ENCODE measurements around the gene UBE2G1. TPM values are rescaled to one million over a fixed set of nuclear protein-coding genes. Genes with fewer than 3 reads are reported as not detected.

Gene UBE2G1
- polyA plus RNA-seq, 1 donor = 45.7 TPM

DNA sequence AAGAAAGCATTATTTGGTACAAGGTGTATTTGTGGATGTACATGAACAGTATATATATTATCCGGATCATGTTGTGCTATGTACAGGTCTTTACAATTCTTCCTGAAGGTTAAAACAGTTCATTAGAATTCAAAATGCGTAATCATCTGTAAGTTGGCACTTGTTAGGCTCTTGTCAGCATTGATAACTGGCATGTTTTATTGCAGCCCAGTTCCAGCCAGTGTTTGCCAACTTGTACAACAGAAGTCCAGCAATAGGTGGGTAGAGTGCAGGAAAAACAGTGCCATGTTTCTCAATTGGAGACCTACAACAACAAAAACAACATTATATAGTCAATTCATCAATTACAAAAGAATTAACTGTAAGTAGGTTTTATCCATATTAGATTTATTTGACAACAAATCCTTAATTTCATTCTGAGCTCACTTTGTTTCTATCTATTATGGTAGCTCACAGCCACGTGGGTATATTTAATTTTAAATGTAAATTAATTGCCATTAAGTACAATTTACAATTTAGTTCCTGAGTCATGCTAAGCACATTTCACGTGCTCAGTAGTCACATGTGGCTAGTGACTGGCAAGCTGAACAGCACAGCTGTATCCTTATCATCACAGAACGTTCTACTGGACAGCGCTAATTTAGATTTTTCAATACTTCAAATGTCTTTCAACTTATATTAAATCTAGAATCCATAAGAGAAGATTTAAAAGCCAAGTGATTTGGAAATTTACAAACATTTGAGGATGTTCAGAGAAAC is 94.1 kb downstream of the UBE2G1 start:
- DNase-seq = no peak
- Histone ChIP-seq H3K4me3 (ENCODE audit: low read length) (no peak overlapping the region), H3K4me1 (ENCODE audit: control insufficient read depth, insufficient read depth, low read length) (no peaks in the 10 kb centered on the region), H3K27ac (ENCODE audit: low read length) (no peak overlapping the region), H3K9me3 (ENCODE audit: control insufficient read depth, low read depth, low read length) (no peaks in the 10 kb centered on the region), H3K36me3 (ENCODE audit: control insufficient read depth, insufficient read depth, low read length) (peaks cover 28% of the 10 kb centered on the region), H3K27me3 (ENCODE audit: control insufficient read depth, insufficient read depth, low read length) (no peaks in the 10 kb centered on the region)
- WGBS (ENCODE audit: insufficient coverage, low lambda C conversion rate) = 76% methylated on average over 3 of the region's 6 CpGs

DNA sequence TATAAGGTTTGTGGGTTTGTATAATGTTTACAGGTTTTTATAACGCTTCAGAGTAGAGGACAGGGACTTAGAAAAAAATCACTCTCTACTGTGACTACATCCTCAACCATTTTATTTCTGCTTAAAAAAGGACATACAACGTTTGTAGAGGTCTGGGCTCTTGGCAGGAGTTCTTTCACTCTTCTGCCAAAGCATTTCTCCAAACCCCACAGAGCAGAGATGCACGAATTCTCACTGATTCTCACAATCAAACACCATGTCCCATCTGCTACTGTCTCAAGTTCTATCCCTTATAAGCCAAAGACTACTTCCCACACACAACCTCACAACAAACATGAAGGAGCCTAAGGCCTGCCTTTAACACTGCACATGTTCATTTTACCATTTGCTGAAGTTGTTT is 95.7 kb downstream of the UBE2G1 start:
- Histone ChIP-seq H3K4me1 (ENCODE audit: control insufficient read depth, insufficient read depth, low read length) (no peaks in the 10 kb centered on the region), H3K36me3 (ENCODE audit: control insufficient read depth, insufficient read depth, low read length) (peaks cover 23% of the 10 kb centered on the region), H3K4me3 (ENCODE audit: low read length) (no peak overlapping the region), H3K27ac (ENCODE audit: low read length) (no peak overlapping the region), H3K27me3 (ENCODE audit: control insufficient read depth, insufficient read depth, low read length) (no peaks in the 10 kb centered on the region), H3K9me3 (ENCODE audit: control insufficient read depth, low read depth, low read length) (no peaks in the 10 kb centered on the region)
- no CpG with 5 or more reads among the region's 3 CpGs for WGBS (ENCODE audit: insufficient coverage, low lambda C conversion rate)
- DNase-seq = no peak

DNA sequence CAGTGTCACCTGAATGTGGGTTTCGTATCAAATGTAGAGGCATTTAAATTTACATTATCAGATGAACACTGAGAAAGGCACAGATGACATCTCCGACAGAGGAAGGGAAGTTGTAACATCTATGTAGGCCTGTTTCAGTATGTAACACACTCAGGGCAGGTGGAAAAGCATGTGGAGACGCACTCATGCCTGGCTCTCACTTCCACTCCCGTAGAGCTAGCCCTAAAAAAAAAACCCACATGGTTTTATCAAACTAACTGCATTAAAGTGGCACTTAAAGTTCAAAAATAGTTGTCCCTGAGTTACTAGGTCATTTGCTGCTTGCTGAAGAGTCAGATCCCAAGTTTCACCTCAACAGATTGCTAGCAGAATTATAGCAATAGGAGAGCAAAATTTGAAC is 96.6 kb downstream of the UBE2G1 start:
- H3K4me1 ChIP-seq (ENCODE audit: control insufficient read depth, insufficient read depth, low read length) = no peaks in the 10 kb centered on the region
- no peaks in the 10 kb centered on the region for H3K9me3 ChIP-seq (ENCODE audit: control insufficient read depth, low read depth, low read length)
- no peak for DNase-seq
- no peaks in the 10 kb centered on the region for H3K27me3 ChIP-seq (ENCODE audit: control insufficient read depth, insufficient read depth, low read length)
- H3K27ac ChIP-seq (ENCODE audit: low read length) = no peak overlapping the region
- WGBS (ENCODE audit: insufficient coverage, low lambda C conversion rate) = no CpG with 5 or more reads among the region's 4 CpGs
- no peak overlapping the region for H3K4me3 ChIP-seq (ENCODE audit: low read length)
- peaks cover 23% of the 10 kb centered on the region for H3K36me3 ChIP-seq (ENCODE audit: control insufficient read depth, insufficient read depth, low read length)

DNA sequence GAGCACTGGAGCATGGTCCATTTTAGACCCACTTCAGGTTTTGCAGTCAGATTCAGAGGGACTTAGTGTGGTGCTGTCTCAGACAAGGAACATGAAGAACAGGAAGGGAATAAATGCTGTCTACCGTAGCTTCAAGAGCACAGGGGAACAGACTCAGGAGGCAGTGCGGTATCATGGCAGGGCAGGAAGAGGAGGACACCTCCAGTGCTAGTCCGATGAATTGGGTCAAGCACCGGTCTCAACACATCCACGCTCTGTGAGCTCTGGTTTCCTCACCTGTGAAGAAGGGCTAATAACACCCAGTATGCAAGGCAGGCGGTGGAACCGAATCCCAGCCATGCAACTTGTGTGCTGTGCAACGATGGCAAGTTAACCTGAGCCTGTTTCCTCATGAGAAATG is 99.1 kb downstream of the UBE2G1 start:
- no peak overlapping the region for H3K4me3 ChIP-seq (ENCODE audit: low read length)
- no CpG with 5 or more reads among the region's 8 CpGs for WGBS (ENCODE audit: insufficient coverage, low lambda C conversion rate)
- no peak for DNase-seq
- peaks cover 4% of the 10 kb centered on the region for H3K4me1 ChIP-seq (ENCODE audit: control insufficient read depth, insufficient read depth, low read length)
- peaks cover 23% of the 10 kb centered on the region for H3K36me3 ChIP-seq (ENCODE audit: control insufficient read depth, insufficient read depth, low read length)
- H3K27me3 ChIP-seq (ENCODE audit: control insufficient read depth, insufficient read depth, low read length) = no peaks in the 10 kb centered on the region
- H3K27ac ChIP-seq (ENCODE audit: low read length) = no peak overlapping the region
- H3K9me3 ChIP-seq (ENCODE audit: control insufficient read depth, low read depth, low read length) = peaks cover 2% of the 10 kb centered on the region

DNA sequence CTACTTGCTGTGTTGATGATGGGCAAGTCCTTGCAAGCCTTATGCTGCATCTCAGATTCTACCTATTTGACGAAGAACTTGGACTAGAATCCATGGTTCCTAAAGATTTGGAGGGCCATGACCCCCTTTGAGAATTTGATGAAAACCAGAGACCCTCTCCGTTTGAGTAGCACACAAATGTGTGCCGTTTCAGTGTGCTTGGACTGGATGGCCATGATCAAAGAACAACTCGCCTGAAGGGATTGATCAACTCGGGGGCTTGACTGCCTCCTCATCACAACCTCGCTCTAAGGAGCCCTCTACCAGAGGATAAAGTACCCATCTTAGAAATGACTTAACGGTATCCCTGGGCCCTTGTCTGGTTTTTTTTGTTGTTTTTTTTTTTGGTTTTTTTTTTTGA is 99.9 kb downstream of the UBE2G1 start:
- peaks cover 8% of the 10 kb centered on the region for H3K4me1 ChIP-seq (ENCODE audit: control insufficient read depth, insufficient read depth, low read length)
- H3K27me3 ChIP-seq (ENCODE audit: control insufficient read depth, insufficient read depth, low read length) = no peaks in the 10 kb centered on the region
- H3K4me3 ChIP-seq (ENCODE audit: low read length) = no peak overlapping the region
- H3K27ac ChIP-seq (ENCODE audit: low read length) = no peak overlapping the region
- peaks cover 2% of the 10 kb centered on the region for H3K9me3 ChIP-seq (ENCODE audit: control insufficient read depth, low read depth, low read length)
- H3K36me3 ChIP-seq (ENCODE audit: control insufficient read depth, insufficient read depth, low read length) = peaks cover 21% of the 10 kb centered on the region
- no CpG with 5 or more reads among the region's 7 CpGs for WGBS (ENCODE audit: insufficient coverage, low lambda C conversion rate)
- no peak for DNase-seq

DNA sequence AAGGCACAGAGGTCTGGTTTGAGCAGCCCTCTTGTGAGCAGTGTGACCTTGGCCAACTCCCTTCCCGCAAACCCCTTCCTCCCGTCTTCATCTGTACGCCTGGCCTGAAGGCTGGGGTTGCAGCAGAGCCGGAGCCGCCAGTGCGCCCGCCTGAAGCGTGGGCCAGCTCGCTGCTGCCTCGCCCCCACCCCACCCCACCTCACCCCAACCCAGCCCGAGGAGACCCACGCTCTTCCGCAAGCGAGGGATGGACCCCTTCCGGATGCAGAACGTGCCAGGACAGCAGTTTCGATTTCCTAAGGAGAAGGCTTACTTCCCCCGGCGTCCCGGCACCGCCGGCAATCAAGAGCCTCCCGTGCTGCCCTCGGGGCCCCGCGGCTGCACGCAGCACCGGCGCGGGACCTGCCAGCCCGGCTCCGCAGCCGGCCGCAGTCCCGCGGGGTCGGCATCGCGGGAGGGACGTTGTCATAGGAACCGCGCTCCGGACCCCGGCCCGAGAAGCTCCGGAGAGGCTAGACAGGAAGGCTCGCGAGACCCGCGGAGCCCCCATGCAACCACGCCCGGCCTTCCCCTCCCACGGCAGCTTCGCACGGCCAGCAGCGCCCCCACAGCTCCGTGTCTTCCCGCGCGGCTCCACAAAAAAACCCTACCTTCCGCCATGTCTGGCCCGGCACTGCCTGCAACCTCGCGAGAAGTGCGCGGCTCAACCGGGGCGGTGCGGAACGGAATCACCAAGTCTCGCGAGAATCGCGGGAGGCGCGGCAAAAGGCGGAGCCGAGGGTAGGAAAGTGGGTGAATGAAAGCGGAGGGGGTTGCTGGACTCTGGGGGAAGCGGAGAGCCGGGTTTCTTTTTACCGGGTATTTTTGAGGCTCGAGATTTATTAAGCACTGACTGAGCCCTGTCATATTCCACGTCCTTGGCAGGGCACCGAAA is 102.9 kb downstream of the UBE2G1 start, which contains the start of gene ANKFY1:
Gene ANKFY1 (minus strand): TSS at position 698 of the 934 bp plus-strand sequence. CDS start 38 bp downstream, at position 660.
- Histone ChIP-seq H3K4me3 (ENCODE audit: low read length) (peak within 1 kb of the TSS; percentile 94), H3K27me3 (ENCODE audit: control insufficient read depth, insufficient read depth, low read length) (no peaks in the 10 kb centered on the region), H3K4me1 (ENCODE audit: control insufficient read depth, insufficient read depth, low read length) (peaks cover 8% of the 10 kb centered on the region), H3K9me3 (ENCODE audit: control insufficient read depth, low read depth, low read length) (peaks cover 2% of the 10 kb centered on the region), H3K27ac (ENCODE audit: low read length) (peak within 1 kb of the TSS; percentile 81), H3K36me3 (ENCODE audit: control insufficient read depth, insufficient read depth, low read length) (peaks cover 12% of the 10 kb centered on the region)
- WGBS (ENCODE audit: insufficient coverage, low lambda C conversion rate) = 0% methylated on average over 2 of the region's 85 CpGs
- DNase-seq = peak; percentile 94

DNA sequence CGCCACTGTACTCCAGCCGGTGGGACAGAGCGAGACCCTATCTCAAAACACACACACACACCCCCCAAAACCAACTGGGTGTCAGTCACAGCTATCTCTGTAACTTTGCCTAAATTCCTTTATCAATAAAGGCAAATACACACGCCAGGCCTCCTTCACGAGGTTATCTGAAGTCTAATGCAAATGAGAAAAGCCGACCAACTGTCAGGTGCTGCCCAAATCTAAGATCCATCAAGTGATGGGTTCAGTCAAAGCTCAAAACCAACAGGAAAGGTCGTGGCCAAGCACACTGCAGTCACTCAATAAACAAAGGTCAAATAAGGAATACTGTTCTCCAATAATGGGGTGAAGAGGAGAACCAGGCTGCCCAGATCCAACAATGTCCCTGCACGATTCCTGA is 103.8 kb downstream of the UBE2G1 start:
- H3K27me3 ChIP-seq (ENCODE audit: control insufficient read depth, insufficient read depth, low read length) = no peaks in the 10 kb centered on the region
- H3K36me3 ChIP-seq (ENCODE audit: control insufficient read depth, insufficient read depth, low read length) = peaks cover 8% of the 10 kb centered on the region
- H3K4me3 ChIP-seq (ENCODE audit: low read length) = peak overlapping the region; percentile 94
- DNase-seq = no peak
- peak overlapping the region; percentile 81 for H3K27ac ChIP-seq (ENCODE audit: low read length)
- H3K4me1 ChIP-seq (ENCODE audit: control insufficient read depth, insufficient read depth, low read length) = peaks cover 8% of the 10 kb centered on the region
- no CpG with 5 or more reads among the region's 8 CpGs for WGBS (ENCODE audit: insufficient coverage, low lambda C conversion rate)
- H3K9me3 ChIP-seq (ENCODE audit: control insufficient read depth, low read depth, low read length) = peaks cover 2% of the 10 kb centered on the region

DNA sequence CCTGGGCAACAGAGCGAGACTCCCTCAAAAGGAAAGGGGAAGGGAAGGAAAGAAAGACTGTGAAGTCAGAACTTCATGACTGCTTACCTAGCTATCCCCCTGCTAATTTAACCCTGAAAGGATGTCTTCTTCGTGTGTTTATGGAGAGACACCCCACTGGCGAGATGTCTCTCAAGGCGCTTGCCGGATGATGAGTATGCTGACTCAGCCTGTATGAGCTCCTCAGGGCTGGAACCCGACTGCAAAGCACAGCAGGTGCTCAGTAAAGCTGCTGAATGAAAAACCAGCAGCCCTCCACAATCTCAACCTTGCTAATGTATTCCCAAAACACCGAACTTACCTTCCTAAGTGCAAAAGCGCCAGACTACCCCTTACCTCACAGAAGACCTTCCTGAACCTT is 105.0 kb downstream of the UBE2G1 start:
- WGBS (ENCODE audit: insufficient coverage, low lambda C conversion rate) = 93% methylated on average over 2 of the region's 8 CpGs
- no peak for DNase-seq
- Histone ChIP-seq H3K36me3 (ENCODE audit: control insufficient read depth, insufficient read depth, low read length) (peaks cover 3% of the 10 kb centered on the region), H3K9me3 (ENCODE audit: control insufficient read depth, low read depth, low read length) (peaks cover 2% of the 10 kb centered on the region), H3K27ac (ENCODE audit: low read length) (no peak overlapping the region), H3K27me3 (ENCODE audit: control insufficient read depth, insufficient read depth, low read length) (no peaks in the 10 kb centered on the region), H3K4me3 (ENCODE audit: low read length) (no peak overlapping the region), H3K4me1 (ENCODE audit: control insufficient read depth, insufficient read depth, low read length) (peaks cover 8% of the 10 kb centered on the region)

DNA sequence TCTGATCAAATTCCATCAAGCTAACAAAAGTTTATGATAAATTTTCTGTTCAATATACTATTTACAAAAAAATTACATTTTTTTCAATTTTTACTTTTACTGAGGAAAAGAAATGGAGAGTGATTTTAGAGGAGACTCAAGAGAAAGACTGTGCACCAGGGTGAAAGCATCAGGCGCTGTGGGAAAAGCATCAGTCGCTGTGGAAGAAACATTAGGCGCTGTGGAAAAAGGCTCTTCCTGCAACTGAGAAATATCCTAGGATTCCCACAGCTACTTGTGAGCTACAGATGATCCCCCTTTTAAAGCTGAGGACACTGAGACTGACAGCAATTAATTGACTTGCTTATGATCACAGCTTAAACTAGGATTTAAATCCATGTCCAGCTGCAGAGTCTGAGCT is 107.6 kb downstream of the UBE2G1 start:
- H3K9me3 ChIP-seq (ENCODE audit: control insufficient read depth, low read depth, low read length) = peaks cover 2% of the 10 kb centered on the region
- H3K27me3 ChIP-seq (ENCODE audit: control insufficient read depth, insufficient read depth, low read length) = no peaks in the 10 kb centered on the region
- peaks cover 8% of the 10 kb centered on the region for H3K4me1 ChIP-seq (ENCODE audit: control insufficient read depth, insufficient read depth, low read length)
- no peak overlapping the region for H3K4me3 ChIP-seq (ENCODE audit: low read length)
- no CpG with 5 or more reads among the region's 3 CpGs for WGBS (ENCODE audit: insufficient coverage, low lambda C conversion rate)
- H3K36me3 ChIP-seq (ENCODE audit: control insufficient read depth, insufficient read depth, low read length) = peaks cover 3% of the 10 kb centered on the region
- DNase-seq = no peak
- no peak overlapping the region for H3K27ac ChIP-seq (ENCODE audit: low read length)

DNA sequence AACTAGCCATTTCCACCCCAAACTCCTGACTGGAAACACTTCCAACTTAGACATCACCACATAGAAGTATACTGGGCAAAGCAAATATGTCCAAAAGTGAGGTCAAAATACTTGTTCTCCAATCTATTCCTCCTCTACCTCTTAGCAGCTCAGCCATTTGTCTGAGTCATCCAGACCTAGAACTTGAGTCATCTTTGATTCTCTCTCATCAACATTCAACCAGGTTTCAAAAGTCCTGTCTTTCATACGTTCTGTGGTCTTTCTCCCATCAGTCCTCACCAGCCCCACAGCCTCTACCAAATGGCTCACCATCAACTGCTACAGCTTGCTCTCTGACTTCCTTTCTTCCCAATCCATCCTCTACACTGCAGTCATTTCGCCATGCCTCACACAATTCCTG is 109.5 kb downstream of the UBE2G1 start:
- H3K4me3 ChIP-seq (ENCODE audit: low read length) = no peak overlapping the region
- H3K36me3 ChIP-seq (ENCODE audit: control insufficient read depth, insufficient read depth, low read length) = peaks cover 3% of the 10 kb centered on the region
- no peaks in the 10 kb centered on the region for H3K27me3 ChIP-seq (ENCODE audit: control insufficient read depth, insufficient read depth, low read length)
- H3K27ac ChIP-seq (ENCODE audit: low read length) = no peak overlapping the region
- H3K9me3 ChIP-seq (ENCODE audit: control insufficient read depth, low read depth, low read length) = no peaks in the 10 kb centered on the region
- no peaks in the 10 kb centered on the region for H3K4me1 ChIP-seq (ENCODE audit: control insufficient read depth, insufficient read depth, low read length)
- DNase-seq = no peak
- 100% methylated on average over 1 of the region's 2 CpGs for WGBS (ENCODE audit: insufficient coverage, low lambda C conversion rate)
